ENCODE results near the gene SNCB.

GRCh38 chr5:176639981-176640380, 9.6 kb upstream of the SNCB start:
- TF ChIP-seq CTCF (conservative IDR thresholded peaks at IDR 0.05; ENCODE audit: low read depth, low read length), result no peak
- TF ChIP-seq EZH2 (IDR thresholded peaks at IDR 0.05; ENCODE audit: low read length, unreplicated experiment), result no peak
- no peak for TF ChIP-seq EZH2phosphoT487 (IDR thresholded peaks at IDR 0.05; ENCODE audit: borderline replicate concordance, low read length)

Data from PC-3 (cell line).